GM13977 (cell line): Measurements from ENCODE around the gene CCDC33.

Experiments used
- DNase-seq: peaks from one replicate; pipeline ENCODE4 v3.0.0; 2012; ENCODE audit warnings: low spot score
- in situ Hi-C: fragments of 300-500 bp; cut with MboI; formaldehyde crosslinking; loops from one replicate; pipeline ENCODE4 v1.12.0; 2022; ENCODE audit warnings: low sequenced_read_pairs, low pct_unique_long_range_greater_than_20kb, mixed read lengths, inconsistent platforms; ENCODE audit not compliant: unreplicated experiment
- TF ChIP-seq, protein P1 (sequence below): IDR thresholded peaks from 2 replicates; pipeline ENCODE4 v1.5.1; 2012; ENCODE audit warnings: mild to moderate bottlenecking, control low read depth; ENCODE audit not compliant: insufficient read depth; ENCODE audit errors: extremely low read depth, missing control alignments

Gene CCDC33

DNA sequence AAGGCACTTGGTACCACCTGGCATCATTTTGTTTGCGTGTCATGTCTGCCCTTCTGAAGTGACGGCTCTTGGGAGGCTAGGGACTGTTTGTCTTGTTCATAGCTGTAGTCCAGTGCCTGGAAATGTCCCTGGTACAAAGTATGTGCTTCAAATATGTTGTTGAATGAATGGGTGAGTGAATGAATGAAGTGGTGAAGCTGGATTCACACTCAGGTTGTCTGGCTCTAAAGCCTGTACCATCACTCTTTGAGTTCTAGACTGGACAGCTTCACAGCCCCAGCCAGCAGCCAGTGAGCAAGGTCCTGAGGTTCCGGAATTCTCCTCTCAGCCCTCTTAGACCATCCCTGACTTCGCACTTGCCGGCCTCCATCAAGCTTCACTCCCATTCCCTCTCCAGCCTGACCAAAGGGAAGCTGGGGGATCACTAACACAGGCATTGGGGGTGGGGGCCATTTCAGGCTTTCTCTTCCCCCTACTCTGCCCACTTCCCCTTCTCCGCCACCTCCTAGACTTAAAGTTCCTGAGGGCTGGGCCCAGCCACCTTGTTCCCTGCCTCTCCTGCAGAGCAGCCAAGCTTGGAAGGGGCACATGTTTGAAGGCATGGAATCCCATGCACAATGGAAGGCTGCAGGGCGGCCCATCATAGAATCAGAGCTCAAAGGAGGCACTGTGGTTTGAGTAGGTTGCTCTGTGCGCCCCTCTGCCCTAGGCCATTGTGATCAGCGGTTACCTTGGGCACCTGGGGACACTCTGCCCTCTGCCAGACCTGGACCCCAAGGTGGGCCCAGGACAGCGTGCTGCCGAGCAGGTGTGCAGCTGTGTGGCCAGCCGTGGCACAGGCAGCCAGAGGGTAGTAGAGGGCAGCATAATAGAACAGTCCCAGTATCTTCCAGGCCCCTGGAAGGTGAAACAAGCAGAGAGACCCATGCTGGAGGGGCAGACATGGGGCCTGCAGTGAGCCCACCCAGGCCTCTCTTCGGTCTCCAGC, 41.3 kb upstream of the CCDC33 start:
- TF ChIP-seq, protein P1, sequence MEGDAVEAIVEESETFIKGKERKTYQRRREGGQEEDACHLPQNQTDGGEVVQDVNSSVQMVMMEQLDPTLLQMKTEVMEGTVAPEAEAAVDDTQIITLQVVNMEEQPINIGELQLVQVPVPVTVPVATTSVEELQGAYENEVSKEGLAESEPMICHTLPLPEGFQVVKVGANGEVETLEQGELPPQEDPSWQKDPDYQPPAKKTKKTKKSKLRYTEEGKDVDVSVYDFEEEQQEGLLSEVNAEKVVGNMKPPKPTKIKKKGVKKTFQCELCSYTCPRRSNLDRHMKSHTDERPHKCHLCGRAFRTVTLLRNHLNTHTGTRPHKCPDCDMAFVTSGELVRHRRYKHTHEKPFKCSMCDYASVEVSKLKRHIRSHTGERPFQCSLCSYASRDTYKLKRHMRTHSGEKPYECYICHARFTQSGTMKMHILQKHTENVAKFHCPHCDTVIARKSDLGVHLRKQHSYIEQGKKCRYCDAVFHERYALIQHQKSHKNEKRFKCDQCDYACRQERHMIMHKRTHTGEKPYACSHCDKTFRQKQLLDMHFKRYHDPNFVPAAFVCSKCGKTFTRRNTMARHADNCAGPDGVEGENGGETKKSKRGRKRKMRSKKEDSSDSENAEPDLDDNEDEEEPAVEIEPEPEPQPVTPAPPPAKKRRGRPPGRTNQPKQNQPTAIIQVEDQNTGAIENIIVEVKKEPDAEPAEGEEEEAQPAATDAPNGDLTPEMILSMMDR = no peak
- no peak for DNase-seq
- in situ Hi-C loops = no loop called here

DNA sequence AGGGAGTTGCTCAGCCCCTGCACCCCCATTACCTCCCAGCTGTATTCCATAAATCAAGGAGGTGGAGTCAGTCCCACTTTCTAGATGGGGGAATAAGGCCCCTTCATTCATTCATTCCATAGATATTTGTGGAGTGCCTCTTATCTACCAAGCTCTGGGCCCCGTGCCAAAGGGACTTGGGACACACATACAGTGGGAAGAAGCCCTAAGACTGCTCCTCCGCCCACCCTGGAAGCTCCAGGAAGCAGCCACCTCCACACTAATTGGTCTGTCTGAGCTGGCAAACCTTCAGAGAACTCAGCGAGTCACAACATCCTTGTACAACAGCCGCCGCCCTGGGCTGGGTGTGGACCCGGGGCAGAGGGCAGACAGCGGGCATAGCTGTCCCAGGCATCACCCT, 40.0 kb upstream of the CCDC33 start:
- TF ChIP-seq, protein P1 = no peak
- DNase-seq = no peak
- in situ Hi-C loops = no loop called here

DNA sequence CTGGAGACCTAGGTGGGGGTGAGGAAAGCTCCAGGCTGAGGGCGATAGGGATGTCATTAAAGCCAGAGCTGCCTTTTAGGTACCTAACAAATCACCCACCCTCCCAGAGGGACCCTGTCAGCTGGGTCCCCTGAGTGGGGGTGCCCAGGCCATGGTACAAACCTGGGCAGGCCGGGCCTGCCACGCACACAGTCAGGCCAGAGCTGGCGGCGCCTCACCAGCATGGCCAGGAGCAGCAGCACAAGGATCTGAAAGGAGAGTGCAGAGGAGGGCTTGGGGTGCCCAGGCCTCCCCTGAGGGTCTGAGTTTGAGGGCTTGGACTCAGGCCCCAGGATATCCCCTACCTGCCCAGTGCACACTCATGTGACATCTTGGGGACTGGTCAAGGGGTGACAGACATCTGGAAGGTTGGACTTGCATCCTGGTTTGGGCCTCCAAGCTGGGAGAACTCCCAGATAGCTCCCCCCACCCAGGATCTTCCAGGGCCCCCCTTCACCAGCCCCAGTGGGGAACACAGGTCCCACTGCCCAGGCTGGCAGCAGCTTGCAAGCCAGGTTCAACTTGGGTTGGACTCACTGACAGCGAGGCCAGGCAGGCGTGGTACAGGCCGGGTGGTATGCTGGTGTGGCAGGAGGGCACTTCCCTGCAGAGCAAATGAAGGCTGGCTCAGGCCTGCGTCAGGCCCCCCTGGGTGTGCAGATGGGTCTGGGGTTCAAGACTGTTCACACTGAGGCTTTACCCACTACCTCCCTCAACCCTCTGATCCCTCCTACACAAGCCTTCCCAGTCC, 38.8 kb upstream of the CCDC33 start:
- TF ChIP-seq, protein P1 = no peak
- no peak for DNase-seq
- in situ Hi-C loops = no loop called here

DNA sequence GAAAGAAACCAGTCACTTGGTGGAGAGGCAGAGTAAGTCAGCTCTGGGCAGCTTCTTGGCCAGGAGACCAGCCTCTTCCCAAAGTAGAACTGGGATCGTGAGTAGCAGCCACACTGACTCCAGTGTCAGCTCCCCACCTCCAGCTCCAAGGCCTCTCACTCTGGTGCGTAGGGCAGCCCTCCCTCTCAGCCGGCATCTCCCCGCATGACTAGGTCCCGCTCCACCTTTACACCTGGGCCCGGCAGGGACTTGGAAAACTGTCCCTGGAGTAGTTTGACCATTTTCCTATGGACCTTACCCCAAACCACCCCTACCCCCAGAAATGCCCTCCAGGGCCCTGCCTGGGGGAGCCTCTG, 36.9 kb upstream of the CCDC33 start:
- TF ChIP-seq, protein P1 = no peak
- no peak for DNase-seq
- in situ Hi-C loops = no loop called here

DNA sequence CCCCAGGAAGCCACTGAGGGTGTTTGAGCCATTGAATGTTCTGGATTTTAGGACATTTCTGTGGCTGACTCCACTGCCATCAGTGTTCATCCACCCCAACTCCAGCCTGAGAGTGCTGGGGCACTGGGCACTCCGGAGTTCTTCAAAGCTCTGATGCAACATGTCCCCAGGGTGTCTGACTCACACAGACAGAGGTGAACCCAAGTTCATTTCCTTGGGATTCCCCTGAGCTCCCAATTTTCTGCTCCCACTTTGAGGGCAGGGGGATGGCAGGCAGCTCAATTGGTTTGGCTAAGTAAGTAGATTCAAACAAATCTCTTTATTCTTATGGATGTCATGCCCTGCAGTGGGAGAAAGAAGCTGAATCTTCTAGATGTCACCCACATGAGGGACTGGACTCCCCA, 35.7 kb upstream of the CCDC33 start:
- in situ Hi-C loops = no loop called here
- TF ChIP-seq, protein P1 = no peak
- DNase-seq = peak; percentile 58

DNA sequence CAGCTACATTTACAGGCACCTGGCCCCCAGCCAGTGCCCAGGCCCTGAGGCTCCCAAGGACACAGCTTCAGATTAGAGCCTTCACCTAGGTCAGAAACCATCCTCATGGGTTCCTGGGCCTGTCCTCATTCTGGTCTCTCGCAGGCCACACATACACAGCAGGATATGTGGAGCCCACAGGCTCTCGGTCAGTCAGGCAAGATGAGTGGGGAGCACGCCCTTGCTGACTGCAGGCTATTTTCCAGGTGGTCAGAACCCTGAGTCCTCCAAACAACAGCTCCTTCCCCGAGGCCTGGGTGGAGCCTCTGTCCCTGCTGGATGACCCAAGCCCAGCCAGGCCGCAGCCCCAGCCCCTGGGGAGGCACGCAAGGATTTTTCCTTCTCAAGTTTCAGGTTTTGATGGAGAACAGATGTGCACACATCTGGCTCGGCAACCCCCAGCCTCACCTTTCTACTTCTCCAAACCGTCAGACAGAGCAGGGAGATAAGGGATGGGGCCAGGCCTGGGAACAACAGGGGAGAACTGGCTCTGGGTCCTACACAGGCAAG, 35.2 kb upstream of the CCDC33 start:
- no peak for DNase-seq
- TF ChIP-seq, protein P1 = no peak
- in situ Hi-C loops = no loop called here
